H9 (cell line): ENCODE results near the gene SUPT6H. TPM values are rescaled to one million over a fixed set of nuclear protein-coding genes. Genes with fewer than 3 reads are reported as not detected.

Source experiments
- DNase-seq: peaks from one replicate; pipeline ENCODE4 v3.0.0-alpha.2; 2017
- H2AFZ ChIP-seq: one replicate; pipeline ENCODE4 v1.6.1; 2013; ENCODE audit warnings: mild to moderate bottlenecking, low read length, control low read depth, moderate library complexity
- H2AK5ac ChIP-seq: 2 replicates; pipeline ENCODE4 v1.6.1; 2013; ENCODE audit warnings: low read length, control low read depth, mixed read lengths; ENCODE audit not compliant: insufficient read length
- H2BK120ac ChIP-seq: one replicate; pipeline ENCODE4 v1.6.1; 2013; ENCODE audit warnings: low read depth, mild to moderate bottlenecking, low read length, control low read depth, inconsistent platforms; ENCODE audit not compliant: poor library complexity, severe bottlenecking
- H2BK12ac ChIP-seq: 2 replicates; pipeline ENCODE4 v1.6.1; 2013; ENCODE audit warnings: low read length, control low read depth, mixed read lengths, low read depth; ENCODE audit not compliant: insufficient read length
- H2BK15ac ChIP-seq: 2 replicates; pipeline ENCODE4 v1.6.1; 2013; ENCODE audit warnings: low read depth, low read length, control low read depth
- H2BK20ac ChIP-seq: one replicate; pipeline ENCODE4 v1.6.1; 2013; ENCODE audit warnings: low read depth, mild to moderate bottlenecking, low read length, control low read depth, inconsistent platforms; ENCODE audit not compliant: poor library complexity, severe bottlenecking
- H2BK5ac ChIP-seq: 2 replicates; pipeline ENCODE4 v1.6.1; 2013; ENCODE audit warnings: low read length, control low read depth, mixed read lengths; ENCODE audit not compliant: insufficient read length
- H3K14ac ChIP-seq: 2 replicates; pipeline ENCODE4 v1.6.1; 2013; ENCODE audit warnings: low read length, control low read depth; ENCODE audit not compliant: insufficient read depth
- H3K18ac ChIP-seq: 2 replicates; pipeline ENCODE4 v1.6.1; 2013; ENCODE audit warnings: low read depth, mild to moderate bottlenecking, mixed read lengths, low read length, control low read depth; ENCODE audit not compliant: insufficient read length
- H3K23ac ChIP-seq: 2 replicates; pipeline ENCODE4 v1.6.1; 2013; ENCODE audit warnings: low read length, control low read depth, mixed read lengths, low read depth; ENCODE audit not compliant: insufficient read length
- H3K23me2 ChIP-seq: 2 replicates; pipeline ENCODE4 v1.6.1; 2013; ENCODE audit warnings: low read depth, mild to moderate bottlenecking, mixed read lengths, low read length, control low read depth; ENCODE audit not compliant: insufficient read length, poor library complexity, severe bottlenecking
- H3K27ac ChIP-seq: 2 replicates; pipeline ENCODE4 v1.5.1; 2013; ENCODE audit warnings: low read length, control low read depth, mixed read lengths, low read depth; ENCODE audit not compliant: insufficient read length
- H3K27me3 ChIP-seq: 2 replicates; pipeline ENCODE4 v1.6.1; 2013; ENCODE audit warnings: low read length, control low read depth, inconsistent platforms; ENCODE audit not compliant: insufficient read depth
- H3K4ac ChIP-seq: 2 replicates; pipeline ENCODE4 v1.6.1; 2013; ENCODE audit warnings: low read depth, mild to moderate bottlenecking, control low read depth, inconsistent platforms, low read length, moderate library complexity
- H3K4me1 ChIP-seq: 2 replicates; pipeline ENCODE4 v1.6.1; 2013; ENCODE audit warnings: low read length, control low read depth, inconsistent platforms; ENCODE audit not compliant: insufficient read depth
- H3K4me2 ChIP-seq: 2 replicates; pipeline ENCODE4 v1.6.1; 2013; ENCODE audit warnings: low read length, control low read depth, mixed read lengths; ENCODE audit not compliant: insufficient read length, insufficient read depth
- H3K56ac ChIP-seq: 2 replicates; pipeline ENCODE4 v1.6.1; 2013; ENCODE audit warnings: low read depth, mild to moderate bottlenecking, mixed read lengths, low read length, control low read depth; ENCODE audit not compliant: insufficient read length
- H3K79me1 ChIP-seq: 2 replicates; pipeline ENCODE4 v1.6.1; 2013; ENCODE audit warnings: low read depth, mild to moderate bottlenecking, moderate library complexity, low read length, control low read depth, inconsistent platforms; ENCODE audit not compliant: insufficient read depth, poor library complexity, severe bottlenecking
- H3K79me2 ChIP-seq: 2 replicates; pipeline ENCODE4 v1.6.1; 2013; ENCODE audit warnings: low read length, control low read depth, inconsistent platforms; ENCODE audit not compliant: insufficient read depth
- H3K9ac ChIP-seq: 2 replicates; pipeline ENCODE4 v1.6.1; 2013; ENCODE audit warnings: low read length, control low read depth, mixed read lengths; ENCODE audit not compliant: insufficient read length; ENCODE audit errors: extremely low read depth
- H3K9me3 ChIP-seq: one replicate; pipeline ENCODE4 v1.6.1; 2013; ENCODE audit warnings: low read depth, low read length, inconsistent platforms; ENCODE audit not compliant: control insufficient read depth
- H3T11ph ChIP-seq: one replicate; pipeline ENCODE4 v1.6.1; 2013; ENCODE audit warnings: mild to moderate bottlenecking, low read length, control low read depth, inconsistent platforms
- H4K20me1 ChIP-seq: one replicate; pipeline ENCODE4 v1.6.1; 2013; ENCODE audit not compliant: control insufficient read depth, insufficient read length, insufficient read depth
- H4K5ac ChIP-seq: 2 replicates; pipeline ENCODE4 v1.6.1; 2013; ENCODE audit warnings: low read depth, mild to moderate bottlenecking, mixed read lengths, low read length, control low read depth; ENCODE audit not compliant: insufficient read length
- H4K8ac ChIP-seq: replicated peaks from 2 replicates; pipeline ENCODE4 v1.6.1; 2013; ENCODE audit warnings: low read length, control low read depth, mixed read lengths, low read depth; ENCODE audit not compliant: insufficient read length
- H4K91ac ChIP-seq: 2 replicates; pipeline ENCODE4 v1.6.1; 2013; ENCODE audit warnings: low read depth, mild to moderate bottlenecking, moderate library complexity, mixed read lengths, low read length, control low read depth; ENCODE audit not compliant: insufficient read length
- H3K27ac Mint-ChIP-seq, 3 experiments: 2 replicates in 2 of 3; 3 replicates in 1 of 3; pipeline ENCODE4 v1.8.0; 2020 to 2021; ENCODE audit warnings: mixed read lengths in 3 of 3, mild to moderate bottlenecking in 1 of 3, moderate library complexity in 1 of 3
- H3K27me3 Mint-ChIP-seq: 2 replicates; pipeline ENCODE4 v1.8.0; 2021; ENCODE audit warnings: low read depth, mild to moderate bottlenecking, moderate library complexity, mixed read lengths
- H3K36me3 Mint-ChIP-seq, 3 experiments: 2 replicates in 2 of 3; 3 replicates in 1 of 3; pipeline ENCODE4 v1.8.0; 2020 to 2021; ENCODE audit warnings: low read depth in 3 of 3, mixed read lengths in 3 of 3; ENCODE audit not compliant: insufficient read depth in 1 of 3
- H3K4me1 Mint-ChIP-seq, 2 experiments: 2 replicates each; pipeline ENCODE4 v1.8.0; 2020; ENCODE audit warnings: mixed read lengths in 2 of 2
- H3K4me3 Mint-ChIP-seq, 2 experiments: 2 replicates in 1 of 2; 3 replicates in 1 of 2; pipeline ENCODE4 v1.8.0; 2020 to 2021; ENCODE audit warnings: mild to moderate bottlenecking in 2 of 2, mixed read lengths in 2 of 2, moderate library complexity in 1 of 2
- H3K9me3 Mint-ChIP-seq, 2 experiments: 2 replicates in 1 of 2; 3 replicates in 1 of 2; pipeline ENCODE4 v1.8.0; 2020; ENCODE audit warnings: mild to moderate bottlenecking in 2 of 2, mixed read lengths in 2 of 2, moderate library complexity in 1 of 2
- CTCF ChIP-seq: fragments of 200-600 bp; sonication (generic); conservative IDR thresholded peaks from 3 replicates; pipeline ENCODE4 v1.8.0; 2021; ENCODE audit warnings: antibody characterized with exemption, mild to moderate bottlenecking
- WGBS: extraction: QIAGEN DNeasy Blood & Tissue Kit; methylation state at CpG from one replicate; pipeline ENCODE4 v1.1.7; 2013; ENCODE audit warnings: missing lambda C conversion rate, low lambda C conversion rate, mixed read lengths; ENCODE audit not compliant: insufficient read length; ENCODE audit errors: extremely low coverage; 5-methylcytosine and 5-hydroxymethylcytosine counted together
- total RNA-seq: library from RNA; stranded (reverse); gene quantifications from 2 replicates; pipeline ENCODE4 v1.2.1, GENCODE V29; 2021

Gene SUPT6H
- total RNA-seq, 1 experiment from 2014 or later: 85.8 TPM

DNA sequence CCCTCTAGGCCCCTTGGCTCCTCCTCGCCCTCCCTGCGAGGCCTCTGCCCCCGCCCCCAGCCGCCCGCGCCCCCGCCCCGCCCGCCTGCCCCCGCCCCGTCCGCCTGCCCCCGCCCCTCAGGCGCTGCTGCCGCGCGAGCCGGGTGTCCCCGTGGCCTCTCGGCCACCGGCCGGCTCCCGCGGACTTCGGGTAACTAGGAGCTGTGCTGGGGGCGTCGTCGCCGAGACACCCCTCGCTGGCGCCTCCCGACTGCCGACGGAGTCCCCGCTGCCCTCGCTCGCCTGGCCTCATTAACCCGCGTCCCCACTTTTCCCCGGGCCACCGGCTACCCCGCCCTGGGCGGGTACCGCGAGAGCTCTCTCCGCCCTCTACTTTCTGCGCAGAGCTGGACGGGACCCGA, 64.2 kb downstream of the SUPT6H start, which contains the start of gene TLCD1:
Gene TLCD1 (minus strand): TSS at position 8 of the 401 bp plus-strand sequence. CDS start 136 bp downstream, outside the sequence.
- TF ChIP-seq CTCF: no peak
- no peaks in the 10 kb centered on the region; the same call in 1 of the 2 replicates for H3K27me3 Mint-ChIP-seq
- H3K9me3 Mint-ChIP-seq: no peaks in the 10 kb centered on the region; a peak in 2 of 5 replicates
- peaks cover 5% of the 10 kb centered on the region; the same call in 1 of the 2 replicates for H3K79me2 ChIP-seq
- H3K27ac Mint-ChIP-seq: peak within 1 kb of the TSS; percentile 99 to 100 (median 99)
- no peak within 1 kb of the TSS for H4K8ac ChIP-seq
- H4K20me1 ChIP-seq: no peaks in the 10 kb centered on the region
- peak within 1 kb of the TSS; percentile 92 for H3K27ac ChIP-seq
- H2BK120ac ChIP-seq: peak within 1 kb of the TSS; percentile 88
- peak within 1 kb of the TSS; percentile 71 for H2BK5ac ChIP-seq
- no peak within 1 kb of the TSS for H2AK5ac ChIP-seq
- H2BK15ac ChIP-seq: no peak within 1 kb of the TSS
- peak within 1 kb of the TSS; percentile 92 for H3K9ac ChIP-seq
- H3K18ac ChIP-seq: peak within 1 kb of the TSS; percentile 94
- no CpG with 5 or more reads among the region's 49 CpGs for WGBS
- H4K91ac ChIP-seq: no peak within 1 kb of the TSS
- 0 out of 2 replicates have a peak, but pooled peaks cover 7% of the 10 kb centered on the region for H3K4me1 ChIP-seq
- H3K14ac ChIP-seq: peak within 1 kb of the TSS; percentile 95
- no peak within 1 kb of the TSS for H2AFZ ChIP-seq
- peaks cover 20% of the 10 kb centered on the region for H3K23me2 ChIP-seq
- H3K79me1 ChIP-seq: peaks cover 3% of the 10 kb centered on the region
- no peak within 1 kb of the TSS; the same call in 1 of the 2 replicates for H3K4ac ChIP-seq
- no peak within 1 kb of the TSS for H2BK20ac ChIP-seq
- peak within 1 kb of the TSS; percentile 26 for H2BK12ac ChIP-seq
- no peak within 1 kb of the TSS for H3K56ac ChIP-seq
- no peak within 1 kb of the TSS for H3T11ph ChIP-seq
- H4K5ac ChIP-seq: peak within 1 kb of the TSS; percentile 85
- no peaks in the 10 kb centered on the region for H3K9me3 ChIP-seq
- peaks cover 30 to 41% (median 34%) of the 10 kb centered on the region in 3 experiments; a peak in 6 of 7 replicates for H3K36me3 Mint-ChIP-seq
- H3K27me3 ChIP-seq: no peaks in the 10 kb centered on the region
- H3K4me2 ChIP-seq: peak within 1 kb of the TSS; percentile 79
- peaks cover 33 to 44% of the 10 kb centered on the region in 2 experiments for H3K4me1 Mint-ChIP-seq
- DNase-seq: peak; percentile 90
- no peak within 1 kb of the TSS for H3K23ac ChIP-seq
- H3K4me3 Mint-ChIP-seq: peak within 1 kb of the TSS; percentile 95 to 96
